Right ventricle myocardium superior (tissue), 1 donor: Measurements from ENCODE around the gene LIN28B. TPM values are rescaled to one million over a fixed set of nuclear protein-coding genes. Genes with fewer than 3 reads are reported as not detected.
"Not testable (repeated sequence)": the region's sequence is repeated elsewhere in the genome, so short reads cannot be mapped to it uniquely, and the experiment has no call there.

Experiments
- ATAC-seq: fragments of 200-7000 bp; cut with Tn5 transposase; one replicate; pipeline ENCODE4 v1.9.1; 2020; ENCODE audit warnings: mild to moderate bottlenecking; ENCODE audit not compliant: poor library complexity
- DNase-seq: peaks from one replicate; pipeline ENCODE4 v3.0.0-alpha.2; 2020
- intact Hi-C: fragments of 100-400 bp; cut with DNase I; formaldehyde crosslinking; loops from one replicate; pipeline ENCODE4 v1.11.2; 2022
- total RNA-seq: library from RNA; stranded (reverse); fragmentation: NEBNext Ultra II Directional; extraction: Animal tissue kit (Norgen Biotek cat#: 25700); gene quantifications from one replicate; pipeline ENCODE4 v1.2.1, GENCODE V29; 2021
- donor health status: DM: no; HTN: yes; CAD: no; lungs with severe emphysema.

LIN28B gene
- total RNA-seq, 1 donor from 2014 or later: not detected

- DNase-seq (no peak), ATAC-seq (no peak)
- intact Hi-C loops: no loop called here
Observed at GRCh38 chr6:104954190-104954797, 2.6 kb upstream of the LIN28B start.

GRCh38 chr6:104955491-104955890 is 1.4 kb upstream of the LIN28B start:
- ATAC-seq (no peak), DNase-seq (no peak)
- intact Hi-C loops: no loop called here

GRCh38 chr6:104955927-104956730 is 778 bp upstream of the LIN28B start:
- intact Hi-C loops: no loop called here
- ATAC-seq: no peak
- no peak for DNase-seq

- DNase-seq: no peak
Observed at GRCh38 chr6:104957301-104958177, 632 bp downstream of the LIN28B start.

GRCh38 chr6:104958178-104959025 is 1.5 kb downstream of the LIN28B start:
- DNase-seq (no peak), ATAC-seq (no peak)
- intact Hi-C loops: no loop called here

More at GRCh38 chr6:104957301-104958177, 632 bp downstream of the LIN28B start:
- no peak for ATAC-seq
- intact Hi-C loops: no loop called here

GRCh38 chr6:104959026-104959858 is 2.3 kb downstream of the LIN28B start:
- DNase-seq (no peak), ATAC-seq (no peak)
- intact Hi-C loops: no loop called here

- intact Hi-C loops: no loop called here
- no peak for DNase-seq
- no peak for ATAC-seq
Observed at GRCh38 chr6:104969108-104969507, 12.2 kb downstream of the LIN28B start.

- intact Hi-C loops: no loop called here
- no peak for ATAC-seq
- no peak for DNase-seq
Observed at GRCh38 chr6:104969785-104970581, 13.1 kb downstream of the LIN28B start.

GRCh38 chr6:104973404-104973803 is 16.5 kb downstream of the LIN28B start:
- DNase-seq: no peak
- no peak for ATAC-seq
- intact Hi-C loops: no loop called here

- no peak for DNase-seq
- intact Hi-C loops: no loop called here
- no peak for ATAC-seq
Observed at GRCh38 chr6:104983296-104983695, 26.4 kb downstream of the LIN28B start.

GRCh38 chr6:104983776-104984175 is 26.9 kb downstream of the LIN28B start:
- ATAC-seq: no peak
- intact Hi-C loops: no loop called here
- DNase-seq: no peak

- ATAC-seq: no peak
- DNase-seq: no peak
- intact Hi-C loops: no loop called here
Observed at GRCh38 chr6:104984831-104985230, 27.9 kb downstream of the LIN28B start.

- intact Hi-C loops, DNase-seq, ATAC-seq: not testable (repeated sequence)
Observed at GRCh38 chr6:104985875-104986274, 29.0 kb downstream of the LIN28B start.

- intact Hi-C loops: no loop called here
- DNase-seq: no peak
- ATAC-seq: no peak
Observed at GRCh38 chr6:104986625-104987024, 29.7 kb downstream of the LIN28B start.

- no peak for DNase-seq
- intact Hi-C loops: no loop called here
- ATAC-seq: no peak
Observed at GRCh38 chr6:104987218-104987617, 30.3 kb downstream of the LIN28B start.

GRCh38 chr6:104990085-104990484 is 33.2 kb downstream of the LIN28B start:
- DNase-seq (no peak), ATAC-seq (no peak)
- intact Hi-C loops: no loop called here

GRCh38 chr6:104991062-104991461 is 34.2 kb downstream of the LIN28B start:
- DNase-seq, intact Hi-C loops, ATAC-seq: not testable (repeated sequence)
